ENCODE data around the gene MRPL10. TPM values are rescaled to one million over a fixed set of nuclear protein-coding genes. Genes with fewer than 3 reads are reported as not detected.

MRPL10 gene
- total RNA-seq, 1 experiment from 2014 or later, result 67.2 TPM

GRCh38 chr17:47792457-47792856, 38.9 kb downstream of the MRPL10 start:
- Histone ChIP-seq H4K8ac (replicated peaks; ENCODE audit: insufficient read length, low read depth, low read length) (no peak overlapping the region), H4K20me1 (ENCODE audit: control insufficient read depth, insufficient read depth, insufficient read length) (no peaks in the 10 kb centered on the region), H3K18ac (ENCODE audit: insufficient read length, low read depth, low read length) (no peak overlapping the region), H3K27ac (ENCODE audit: insufficient read length, low read depth, low read length) (no peak overlapping the region), H3K27me3 (ENCODE audit: insufficient read depth, low read length) (peaks cover 5% of the 10 kb centered on the region; the same call in 1 of the 2 replicates), H3K79me1 (ENCODE audit: insufficient read depth, low read depth, low read length, poor library complexity, severe bottlenecking) (no peaks in the 10 kb centered on the region), H3K4ac (ENCODE audit: low read depth, low read length) (no peak overlapping the region), H4K91ac (ENCODE audit: insufficient read length, low read depth, low read length) (no peak overlapping the region), H3K4me2 (ENCODE audit: insufficient read depth, insufficient read length, low read length) (no peak overlapping the region), H2BK20ac (ENCODE audit: low read depth, low read length, poor library complexity, severe bottlenecking) (no peak overlapping the region), H3K56ac (ENCODE audit: insufficient read length, low read depth, low read length) (no peak overlapping the region), H3K23me2 (ENCODE audit: insufficient read length, low read depth, low read length, poor library complexity, severe bottlenecking) (peaks cover 8% of the 10 kb centered on the region), H2BK12ac (ENCODE audit: insufficient read length, low read depth, low read length) (no peak overlapping the region), H2AK5ac (ENCODE audit: insufficient read length, low read length) (no peak overlapping the region), H2BK15ac (ENCODE audit: low read depth, low read length) (no peak overlapping the region), H2AFZ (ENCODE audit: low read length) (no peak overlapping the region), H3K4me1 (ENCODE audit: insufficient read depth, low read length) (no peaks in the 10 kb centered on the region), H2BK120ac (ENCODE audit: low read depth, low read length, poor library complexity, severe bottlenecking) (no peak overlapping the region), H4K5ac (ENCODE audit: insufficient read length, low read depth, low read length) (no peak overlapping the region), H2BK5ac (ENCODE audit: insufficient read length, low read length) (no peak overlapping the region), H3K9me3 (ENCODE audit: control insufficient read depth, low read depth, low read length) (no peaks in the 10 kb centered on the region), H3K23ac (ENCODE audit: insufficient read length, low read depth, low read length) (no peak overlapping the region), H3K9ac (ENCODE audit: extremely low read depth, insufficient read length, low read length) (no peak overlapping the region), H3K14ac (ENCODE audit: insufficient read depth, low read length) (no peak overlapping the region), H3K79me2 (ENCODE audit: insufficient read depth, low read length) (no peaks in the 10 kb centered on the region), H3T11ph (ENCODE audit: low read length) (no peak overlapping the region)
- Mint-ChIP-seq H3K27me3 (ENCODE audit: low read depth) (peaks cover 85% of the 10 kb centered on the region), H3K9me3 (no peaks in the 10 kb centered on the region), H3K4me1 (peaks cover 2 to 9% of the 10 kb centered on the region in 2 experiments; a peak in 2 of 4 replicates), H3K27ac (no peak overlapping the region), H3K4me3 (no peak overlapping the region), H3K36me3 (ENCODE audit: insufficient read depth in 1 of 3, low read depth in 3 of 3) (no peaks in the 10 kb centered on the region)
- no peak for DNase-seq
- WGBS (ENCODE audit: extremely low coverage, insufficient read length, low lambda C conversion rate), result no CpG with 5 or more reads among the region's 1 CpG
- TF ChIP-seq CTCF (conservative IDR thresholded peaks at IDR 0.05), result no peak

All from H9 (cell line).